B cell (primary cell): ENCODE measurements around the gene CYRIA. TPM values are rescaled to one million over a fixed set of nuclear protein-coding genes. Genes with fewer than 3 reads are reported as not detected.

ENCODE experiments used
- ATAC-seq: fragments of 200-7000 bp; cut with Tn5 transposase; one replicate; pipeline ENCODE4 v1.10.0; 2021; ENCODE audit warnings: low read depth, mild to moderate bottlenecking, moderate number of reproducible peaks, moderate library complexity
- CTCF ChIA-PET: fragments of 350-600 bp; sonication (Branson Sonifier 250); formaldehyde crosslinking; loops from one replicate; lab custom pipeline; 2021; ENCODE audit warnings: antibody characterized with exemption, inconsistent platforms; lab: Charles Lee
- POLR2A ChIA-PET: fragments of 350-600 bp; sonication (Branson Sonifier 250); formaldehyde crosslinking; loops from one replicate; lab custom pipeline; 2021; ENCODE audit warnings: antibody characterized with exemption; lab: Charles Lee
- DNase-seq: peaks from one replicate; pipeline ENCODE4 v3.0.0; 2013
- H2AFZ ChIP-seq: 2 replicates; pipeline ENCODE4 v1.6.1; 2012; ENCODE audit warnings: mild to moderate bottlenecking, low read depth, low read length; ENCODE audit not compliant: insufficient read depth, poor library complexity, severe bottlenecking
- H3K27ac ChIP-seq, 2 donors: 1 replicate in 1 of 2; 2 replicates in 1 of 2; pipeline ENCODE4 v1.5.1; 2012 to 2013; ENCODE audit warnings: low read length in 2 of 2, mild to moderate bottlenecking in 2 of 2, moderate library complexity in 1 of 2
- H3K27me3 ChIP-seq, 4 experiments: fragments of 200-600 bp in 1 of 4; sonication (generic) in 1 of 4; replicated peaks in 1 of 4; 1 replicate in 2 of 4; 2 replicates in 2 of 4; pipeline versions ENCODE4 v1.6.1 to v1.7.0; 2013 to 2016; ENCODE audit warnings: low read length in 3 of 4, mild to moderate bottlenecking in 2 of 4, mixed read lengths in 1 of 4, moderate library complexity in 1 of 4; ENCODE audit not compliant: insufficient read depth in 4 of 4, control insufficient read depth in 3 of 4; ENCODE audit errors: control extremely low read depth in 1 of 4
- H3K36me3 ChIP-seq, 2 experiments: replicated peaks in 1 of 2; 1 replicate in 1 of 2; 2 replicates in 1 of 2; pipeline versions ENCODE4 v1.6.1 to v1.7.1; 2013; ENCODE audit warnings: low read length in 1 of 2; ENCODE audit not compliant: insufficient read depth in 2 of 2, control insufficient read depth in 1 of 2; ENCODE audit errors: control extremely low read depth in 1 of 2, extremely low read depth in 1 of 2
- H3K4me1 ChIP-seq, 2 donors: fragments of 200-600 bp in 1 of 2; sonication (generic) in 1 of 2; 1 replicate in 1 of 2; 2 replicates in 1 of 2; pipeline versions ENCODE4 v1.5.1 to v1.6.1; 2013 to 2017; ENCODE audit warnings: low read length in 2 of 2; ENCODE audit not compliant: control insufficient read depth in 2 of 2, insufficient read depth in 2 of 2
- H3K4me2 ChIP-seq: replicated peaks from 2 replicates; pipeline ENCODE3; 2012; ENCODE audit warnings: mild to moderate bottlenecking, low read depth, low read length; ENCODE audit not compliant: poor library complexity, severe bottlenecking
- H3K4me3 ChIP-seq, 5 experiments: fragments of 200-600 bp in 1 of 5; sonication (generic) in 1 of 5; 1 replicate in 3 of 5; 2 replicates in 2 of 5; pipeline versions ENCODE4 v1.5.1 to v1.7.0; 2011 to 2016; ENCODE audit warnings: low read length in 4 of 5, mild to moderate bottlenecking in 4 of 5, low read depth in 2 of 5, control low read depth in 1 of 5, moderate library complexity in 1 of 5; ENCODE audit not compliant: insufficient read depth in 1 of 5; ENCODE audit errors: control extremely low read depth in 1 of 5, extremely low read depth in 1 of 5
- H3K79me2 ChIP-seq: fragments of 200-600 bp; sonication (generic); one replicate; pipeline ENCODE4 v1.6.0; 2016; ENCODE audit warnings: low read length; ENCODE audit not compliant: control insufficient read depth, insufficient read depth
- H3K9ac ChIP-seq: fragments of 200-600 bp; sonication (generic); 2 replicates; pipeline ENCODE4 v1.6.1; 2017; ENCODE audit warnings: mild to moderate bottlenecking, low read length, moderate library complexity
- H3K9me3 ChIP-seq, 3 donors: one replicate each; pipeline versions ENCODE4 v1.6.1 to v1.7.1; 2013; ENCODE audit warnings: low read length in 2 of 3; ENCODE audit not compliant: control insufficient read depth in 2 of 3, insufficient read depth in 1 of 3; ENCODE audit errors: control extremely low read depth in 1 of 3
- H4K20me1 ChIP-seq: 2 replicates; pipeline ENCODE4 v1.6.0; 2012; ENCODE audit warnings: mild to moderate bottlenecking, low read length; ENCODE audit not compliant: insufficient read depth, control insufficient read depth, poor library complexity, severe bottlenecking
- H3K27ac Mint-ChIP-seq: one replicate; pipeline ENCODE4 v1.8.0; 2021; ENCODE audit warnings: mixed read lengths
- H3K27me3 Mint-ChIP-seq: one replicate; pipeline ENCODE4 v1.8.0; 2021; ENCODE audit warnings: mixed read lengths
- H3K4me1 Mint-ChIP-seq: one replicate; pipeline ENCODE4 v1.8.0; 2021; ENCODE audit warnings: mixed read lengths
- H3K4me3 Mint-ChIP-seq: one replicate; pipeline ENCODE4 v1.8.0; 2021; ENCODE audit warnings: mixed read lengths
- H3K9me3 Mint-ChIP-seq: one replicate; pipeline ENCODE4 v1.8.0; 2022; ENCODE audit warnings: mixed read lengths; ENCODE audit not compliant: insufficient read depth
- EZH2 ChIP-seq: IDR thresholded peaks from 2 replicates; pipeline ENCODE4 v1.6.1; 2012; ENCODE audit warnings: borderline replicate concordance, low read depth, mild to moderate bottlenecking, moderate library complexity, low read length; ENCODE audit not compliant: insufficient read depth, poor library complexity, severe bottlenecking
- WGBS: methylation state at CpG from one replicate; pipeline ENCODE4 v1.1.5; 2013; ENCODE audit warnings: missing lambda C conversion rate; ENCODE audit not compliant: insufficient coverage; 5-methylcytosine and 5-hydroxymethylcytosine counted together
- intact Hi-C: fragments of 100-400 bp; cut with micrococcal nuclease; formaldehyde crosslinking; loops from one replicate; pipeline ENCODE4 v1.10.0; 2022
- polyA plus RNA-seq: library from polyadenylated mRNA; depleted of rRNA; stranded (reverse); fragments of >200 nt; gene quantifications from 2 replicates; pipeline ENCODE4 v1.2.3, GENCODE V29; 2012
- total RNA-seq, 2 donors: library from RNA; stranded (reverse); fragments of 120-200 nt in 1 of 2; gene quantifications; 1 replicate in 1 of 2; 2 replicates in 1 of 2; pipeline versions ENCODE4 v1.2.3 to v1.2.4, GENCODE V29; 2013 to 2022
- TF ChIP-seq, protein P1 (sequence below): fragments of 200-600 bp; IDR thresholded peaks from one replicate; pipeline ENCODE4 v1.8.0; 2022; ENCODE audit warnings: antibody characterized with exemption, mild to moderate bottlenecking

The CYRIA gene
- total and polyA plus RNA-seq, 2 donors (not counting 1 experiment from before 2014, with no cell fraction given), result 16.8 to 58.8 TPM

DNA sequence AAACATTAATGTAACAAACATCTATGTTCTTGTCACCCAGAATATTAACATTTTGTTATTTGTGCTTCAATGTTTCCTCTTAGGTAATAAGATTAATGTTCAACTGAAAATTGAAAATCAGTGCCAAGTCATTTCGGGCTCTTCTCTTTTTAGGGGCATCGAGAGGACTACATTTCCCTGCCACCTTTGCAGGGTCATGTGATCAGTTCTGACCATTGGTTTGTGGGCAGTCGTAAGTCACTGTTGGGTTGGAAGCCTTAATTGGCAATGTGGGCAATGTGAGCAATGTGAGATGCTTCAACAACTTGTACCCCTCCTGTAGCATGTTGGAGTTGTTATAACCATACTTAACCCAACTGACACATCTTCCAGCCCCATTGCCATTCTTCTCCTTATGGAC is 10.1 kb upstream of the CYRIA start:
- ChIA-PET POLR2A (no interaction called here), CTCF (no interaction called here)
- Mint-ChIP-seq H3K27ac (peak overlapping the region; percentile 38), H3K9me3 (no peaks in the 10 kb centered on the region), H3K4me1 (peaks cover 21% of the 10 kb centered on the region), H3K4me3 (no peak overlapping the region), H3K27me3 (no peaks in the 10 kb centered on the region)
- Histone ChIP-seq H2AFZ (no peak overlapping the region), H3K9ac (no peak overlapping the region), H3K36me3 (no peaks in the 10 kb centered on the region), H3K79me2 (no peaks in the 10 kb centered on the region), H3K4me2 (no peak overlapping the region), H3K9me3 (peaks cover 0 to 12% (median 0%) of the 10 kb centered on the region in 3 donors), H3K4me3 (no peak overlapping the region), H3K27ac (no peak overlapping the region), H4K20me1 (no peaks in the 10 kb centered on the region), H3K27me3 (no peaks in the 10 kb centered on the region), H3K4me1 (no peaks in the 10 kb centered on the region)
- ATAC-seq (no peak), DNase-seq (no peak)
- 93% methylated on average over 2 of the region's 3 CpGs for WGBS
- intact Hi-C loops, result no loop called here
- TF ChIP-seq, protein P1, sequence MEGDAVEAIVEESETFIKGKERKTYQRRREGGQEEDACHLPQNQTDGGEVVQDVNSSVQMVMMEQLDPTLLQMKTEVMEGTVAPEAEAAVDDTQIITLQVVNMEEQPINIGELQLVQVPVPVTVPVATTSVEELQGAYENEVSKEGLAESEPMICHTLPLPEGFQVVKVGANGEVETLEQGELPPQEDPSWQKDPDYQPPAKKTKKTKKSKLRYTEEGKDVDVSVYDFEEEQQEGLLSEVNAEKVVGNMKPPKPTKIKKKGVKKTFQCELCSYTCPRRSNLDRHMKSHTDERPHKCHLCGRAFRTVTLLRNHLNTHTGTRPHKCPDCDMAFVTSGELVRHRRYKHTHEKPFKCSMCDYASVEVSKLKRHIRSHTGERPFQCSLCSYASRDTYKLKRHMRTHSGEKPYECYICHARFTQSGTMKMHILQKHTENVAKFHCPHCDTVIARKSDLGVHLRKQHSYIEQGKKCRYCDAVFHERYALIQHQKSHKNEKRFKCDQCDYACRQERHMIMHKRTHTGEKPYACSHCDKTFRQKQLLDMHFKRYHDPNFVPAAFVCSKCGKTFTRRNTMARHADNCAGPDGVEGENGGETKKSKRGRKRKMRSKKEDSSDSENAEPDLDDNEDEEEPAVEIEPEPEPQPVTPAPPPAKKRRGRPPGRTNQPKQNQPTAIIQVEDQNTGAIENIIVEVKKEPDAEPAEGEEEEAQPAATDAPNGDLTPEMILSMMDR, result no peak
- TF ChIP-seq EZH2, result no peak

DNA sequence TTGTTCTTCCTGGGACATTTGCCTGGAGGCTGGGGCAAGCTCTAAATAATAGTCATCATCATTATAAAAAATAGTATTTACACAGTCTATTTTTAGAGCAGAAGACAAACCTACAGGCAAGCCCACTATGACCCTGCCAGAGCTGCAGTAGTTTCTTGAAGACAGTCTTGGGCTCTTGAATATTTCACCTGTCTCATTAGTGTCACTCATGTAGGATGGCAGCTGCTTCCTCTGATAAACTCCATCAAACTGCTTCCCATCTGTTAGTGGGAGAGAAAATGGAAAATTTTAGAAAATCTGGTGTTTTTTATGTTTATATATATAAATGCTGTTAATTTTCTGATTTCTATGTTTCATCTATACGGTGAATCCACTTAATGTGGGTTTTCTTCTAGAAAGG is 8.5 kb upstream of the CYRIA start:
- no CpG with 5 or more reads among the region's 1 CpG for WGBS
- no peak overlapping the region for H3K4me3 ChIP-seq
- H3K27ac ChIP-seq, result no peak overlapping the region
- POLR2A ChIA-PET, result no interaction called here
- intact Hi-C loops, result no loop called here
- Mint-ChIP-seq H3K4me3 (no peak overlapping the region), H3K27ac (no peak overlapping the region), H3K9me3 (no peaks in the 10 kb centered on the region), H3K4me1 (peaks cover 13% of the 10 kb centered on the region), H3K27me3 (no peaks in the 10 kb centered on the region)
- no peak overlapping the region for H3K4me2 ChIP-seq
- TF ChIP-seq, protein P1, result no peak
- TF ChIP-seq EZH2, result no peak
- no peak overlapping the region for H2AFZ ChIP-seq
- H3K9ac ChIP-seq, result no peak overlapping the region
- H3K4me1 ChIP-seq, result no peaks in the 10 kb centered on the region
- H3K27me3 ChIP-seq, result no peaks in the 10 kb centered on the region
- ATAC-seq (no peak), DNase-seq (no peak)
- H3K9me3 ChIP-seq, result peaks cover 0 to 12% (median 0%) of the 10 kb centered on the region in 3 donors
- no peaks in the 10 kb centered on the region for H3K79me2 ChIP-seq
- no peaks in the 10 kb centered on the region for H4K20me1 ChIP-seq
- no peaks in the 10 kb centered on the region for H3K36me3 ChIP-seq
- CTCF ChIA-PET, result no interaction called here
